Measurements from ENCODE around the gene MLNR.

Gene MLNR

GRCh38 chr13:49248622-49249002 is 28.5 kb downstream of the MLNR start:
- DNase-seq (ENCODE audit: extremely low read depth, low read depth) = no peak

GRCh38 chr13:49251326-49251725 is 31.2 kb downstream of the MLNR start:
- TF ChIP-seq CTCF (IDR thresholded peaks at IDR 0.05; ENCODE audit: low read depth, low read length, missing control alignments) = no peak
- H3K4me3 ChIP-seq (replicated peaks; ENCODE audit: low read depth, low read length) = no peak overlapping the region
- DNase-seq (ENCODE audit: extremely low read depth, low read depth) = no peak

More at GRCh38 chr13:49248622-49249002, 28.5 kb downstream of the MLNR start:
- TF ChIP-seq CTCF (IDR thresholded peaks at IDR 0.05; ENCODE audit: low read depth, low read length, missing control alignments) = peak; percentile 15
- peak overlapping the region; percentile 90 for H3K4me3 ChIP-seq (replicated peaks; ENCODE audit: low read depth, low read length)

GRCh38 chr13:49253310-49253709 is 33.2 kb downstream of the MLNR start:
- H3K4me3 ChIP-seq (replicated peaks; ENCODE audit: low read depth, low read length) = no peak overlapping the region
- DNase-seq (ENCODE audit: extremely low read depth, low read depth) = no peak
- no peak for TF ChIP-seq CTCF (IDR thresholded peaks at IDR 0.05; ENCODE audit: low read depth, low read length, missing control alignments)

- H3K4me3 ChIP-seq (replicated peaks; ENCODE audit: low read depth, low read length) = no peak overlapping the region
- DNase-seq (ENCODE audit: extremely low read depth, low read depth) = no peak
- no peak for TF ChIP-seq CTCF (IDR thresholded peaks at IDR 0.05; ENCODE audit: low read depth, low read length, missing control alignments)
These were observed 33.9 kb downstream of the MLNR start for GRCh38 chr13:49254007-49254406.

GRCh38 chr13:49256841-49257240 is 36.7 kb downstream of the MLNR start:
- TF ChIP-seq CTCF (IDR thresholded peaks at IDR 0.05; ENCODE audit: low read depth, low read length, missing control alignments) = no peak
- H3K4me3 ChIP-seq (replicated peaks; ENCODE audit: low read depth, low read length) = no peak overlapping the region
- DNase-seq (ENCODE audit: extremely low read depth, low read depth) = no peak

GRCh38 chr13:49258089-49258796 is 38.1 kb downstream of the MLNR start:
- TF ChIP-seq CTCF (IDR thresholded peaks at IDR 0.05; ENCODE audit: low read depth, low read length, missing control alignments) = no peak
- H3K4me3 ChIP-seq (replicated peaks; ENCODE audit: low read depth, low read length) = no peak overlapping the region
- DNase-seq (ENCODE audit: extremely low read depth, low read depth) = no peak

- TF ChIP-seq CTCF (IDR thresholded peaks at IDR 0.05; ENCODE audit: low read depth, low read length, missing control alignments) = no peak
- DNase-seq (ENCODE audit: extremely low read depth, low read depth) = no peak
- H3K4me3 ChIP-seq (replicated peaks; ENCODE audit: low read depth, low read length) = no peak overlapping the region
These were observed 39.4 kb downstream of the MLNR start for GRCh38 chr13:49259586-49259985.
